ENCODE results near the gene ING3.

- no peak for TF ChIP-seq CTCF (tag by site-specific recombination; IDR thresholded peaks at IDR 0.05)
- no peak for TF ChIP-seq ZNF239 (tag by site-specific recombination; IDR thresholded peaks at IDR 0.05)
Observed at GRCh38 chr7:120951309-120951699, 727 bp downstream of the ING3 start.
